Activated CD4-positive, alpha-beta T cell treated with anti-CD3 and anti-CD28 coated beads, Interleukin-2, amount 50 U/mL, for 48 hours (primary cell): Measurements from ENCODE around the gene CNGB1.
"Not testable (repeated sequence)": the region's sequence is repeated elsewhere in the genome, so short reads cannot be mapped to it uniquely, and the experiment has no call there.

Experiments
- DNase-seq, 2 experiments: peaks; one replicate each; pipeline ENCODE4 v3.0.0-alpha.2; 2020

CNGB1 gene

GRCh38 chr16:57996406-57997175 is 25.7 kb upstream of the CNGB1 start:
- DNase-seq: no peak

DNA sequence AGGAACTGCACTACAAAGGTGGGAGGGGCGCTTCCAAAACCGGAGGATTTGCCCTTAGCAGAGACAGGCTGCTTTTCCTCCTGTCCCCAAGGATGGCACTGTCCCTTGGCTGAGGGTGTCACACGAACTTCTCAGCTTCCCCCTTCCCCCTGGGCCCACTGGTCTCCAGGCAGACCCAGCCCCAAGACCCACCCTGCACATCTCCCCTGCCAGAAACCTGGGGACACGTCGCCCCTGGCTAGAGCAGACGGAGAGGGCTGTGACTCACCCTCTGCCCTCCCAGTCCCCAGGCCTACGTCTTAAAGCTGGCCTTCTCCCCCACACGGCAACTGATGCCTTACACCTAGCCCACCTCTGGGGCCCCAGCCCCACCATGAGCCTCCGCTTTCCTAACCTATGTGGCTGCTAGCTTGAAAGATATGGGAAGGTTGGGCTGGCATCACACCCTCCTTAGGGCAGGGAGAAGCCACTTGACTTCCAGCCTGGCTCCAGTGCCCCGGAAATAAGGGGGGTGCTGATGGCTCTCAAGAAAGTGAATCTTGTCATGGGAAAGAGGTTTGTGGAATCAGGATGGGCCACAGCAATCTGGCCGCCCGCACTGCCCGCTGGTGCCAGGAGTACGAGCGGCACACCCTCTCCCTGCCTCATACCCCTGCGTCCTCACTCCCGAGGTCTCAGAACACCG is 24.9 kb upstream of the CNGB1 start:
- no peak for DNase-seq

- DNase-seq: peak; percentile 48 to 56
Observed at GRCh38 chr16:57994778-57995177, 23.9 kb upstream of the CNGB1 start.

DNA sequence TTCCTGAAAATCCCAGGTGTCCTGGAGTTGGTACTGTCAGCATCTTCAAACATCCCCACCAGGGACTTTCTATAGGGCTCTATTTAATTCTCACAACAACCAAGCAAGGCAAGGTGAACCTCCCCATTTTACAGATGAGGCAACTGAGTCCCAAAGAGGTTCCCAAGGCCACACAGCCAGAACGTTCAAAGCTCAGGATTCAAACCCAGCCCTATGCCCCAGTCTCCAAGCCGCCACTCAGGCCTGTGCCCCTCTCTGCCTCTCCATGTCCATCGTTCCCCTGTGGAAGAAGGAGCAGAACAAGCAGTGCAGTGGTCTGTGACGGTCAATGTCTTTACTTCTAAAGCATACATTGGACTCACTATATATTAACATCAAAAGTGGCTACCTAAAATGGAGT is 23.4 kb upstream of the CNGB1 start:
- DNase-seq: no peak

DNA sequence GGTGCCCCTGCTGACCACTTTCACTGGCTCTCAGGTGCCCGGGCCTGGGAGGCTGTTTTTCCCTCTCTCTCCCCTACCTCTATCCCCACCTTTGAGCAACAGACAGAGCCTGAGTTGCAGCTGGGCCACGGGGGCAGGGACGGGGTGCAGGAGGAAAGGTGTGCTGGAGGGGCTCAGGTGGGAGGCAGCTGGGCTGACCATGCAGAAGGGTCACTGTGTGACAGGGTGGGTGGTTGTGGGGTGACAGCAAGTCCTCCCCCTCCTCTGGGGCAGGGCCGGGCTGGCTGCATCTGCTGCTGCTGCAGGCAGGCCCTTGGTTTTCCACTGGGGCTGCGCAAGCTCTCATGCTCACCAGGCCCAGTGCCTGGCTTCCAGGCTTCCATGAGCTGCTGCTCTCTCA is 23.0 kb upstream of the CNGB1 start:
- no peak for DNase-seq

GRCh38 chr16:57993438-57993837 is 22.5 kb upstream of the CNGB1 start:
- no peak for DNase-seq

GRCh38 chr16:57992084-57992483 is 21.2 kb upstream of the CNGB1 start:
- no peak for DNase-seq

DNA sequence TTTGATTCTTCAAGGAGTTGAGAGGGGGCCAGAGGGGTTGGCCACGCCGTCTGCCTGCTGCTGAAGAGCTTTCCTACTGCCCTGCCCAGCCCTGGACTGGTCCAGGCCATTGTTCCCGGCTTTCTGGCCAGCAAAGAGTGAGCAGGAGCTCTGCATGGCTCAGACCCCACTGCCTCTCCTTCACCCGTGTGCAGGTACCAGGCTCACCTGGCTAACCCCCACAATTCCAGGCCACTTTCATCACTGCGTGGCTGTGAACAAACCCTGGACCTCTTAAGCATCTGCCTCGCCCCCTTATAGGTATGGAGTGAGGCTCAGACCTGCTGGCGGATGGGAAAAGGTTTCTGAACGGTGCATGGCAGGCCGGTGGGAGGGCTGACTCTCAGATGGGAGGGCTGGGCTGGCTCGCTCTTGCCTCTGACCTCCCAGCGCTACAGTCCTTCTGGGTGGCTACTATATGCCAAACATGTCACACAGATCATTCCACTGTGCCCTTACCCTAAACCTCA is 20.7 kb upstream of the CNGB1 start:
- no peak for DNase-seq

DNA sequence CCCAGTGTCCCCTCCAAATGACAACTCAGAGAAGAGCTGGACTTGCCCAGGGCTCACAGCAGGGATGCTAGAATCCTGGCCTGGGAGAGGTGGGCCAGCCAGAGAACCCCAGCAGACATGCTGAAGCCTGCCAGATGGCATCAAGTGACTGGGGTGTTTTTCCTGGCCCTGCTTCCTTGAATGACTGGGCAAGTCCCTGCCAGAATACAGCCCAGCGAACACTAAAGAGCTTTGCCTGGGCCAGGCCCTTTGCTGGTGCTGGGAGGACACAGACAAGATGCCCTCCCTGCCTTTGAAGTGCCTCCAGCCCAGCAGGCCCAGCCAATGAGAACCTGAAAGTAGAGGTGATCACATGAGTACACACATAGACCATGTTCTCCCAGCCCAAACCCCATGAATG is 18.0 kb upstream of the CNGB1 start:
- no peak for DNase-seq

- no peak for DNase-seq
Observed at GRCh38 chr16:57987441-57988177, 16.7 kb upstream of the CNGB1 start.

GRCh38 chr16:57986196-57986595 is 15.3 kb upstream of the CNGB1 start:
- no peak for DNase-seq

DNA sequence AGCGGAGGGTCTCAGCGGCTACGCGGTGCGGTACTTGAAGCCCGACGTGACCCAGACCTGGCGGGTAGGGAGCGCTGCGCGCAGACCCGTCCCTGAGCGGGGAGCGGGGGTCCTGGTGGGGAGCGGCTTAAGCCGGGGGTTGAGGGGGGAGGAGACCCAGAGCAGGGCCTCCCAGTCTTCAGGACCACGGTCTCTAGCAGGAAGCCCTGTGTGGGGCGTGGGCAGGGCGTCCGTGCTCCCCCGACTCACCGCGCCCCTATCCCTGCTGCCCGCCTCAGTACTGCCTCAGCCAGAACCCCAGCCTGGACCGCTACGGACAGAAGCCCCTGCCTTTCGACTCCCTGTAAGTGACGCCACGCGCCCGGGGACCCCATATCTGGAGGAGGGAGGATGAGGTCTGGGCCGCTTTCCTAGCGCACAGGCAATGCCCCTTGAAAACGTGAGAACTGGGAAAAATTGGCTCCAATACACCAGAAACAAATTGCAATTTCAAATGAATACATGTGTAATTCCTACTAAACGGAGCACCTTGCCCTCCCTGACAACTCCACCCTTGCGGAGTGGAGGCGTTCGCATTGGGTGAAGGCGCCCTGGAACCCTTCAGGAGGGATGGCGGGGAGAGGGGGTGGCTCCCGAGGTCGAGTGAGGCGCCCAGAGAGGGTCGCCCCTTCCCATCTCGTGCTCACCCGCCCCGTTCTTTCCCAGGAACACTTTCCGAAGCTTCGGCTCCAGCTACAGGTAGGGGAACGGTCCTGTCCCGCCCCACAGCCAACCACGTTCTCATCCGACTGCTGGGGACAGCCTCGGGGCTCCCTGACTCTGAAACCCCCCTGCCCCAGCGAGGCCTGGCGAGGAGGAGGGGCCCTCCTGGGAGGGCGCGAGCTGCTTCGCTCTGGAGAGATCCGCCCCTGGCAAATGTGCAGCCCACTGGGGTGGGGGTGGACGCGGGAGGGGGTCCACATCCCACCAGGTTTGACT is 14.6 kb upstream of the CNGB1 start:
- no peak for DNase-seq

DNA sequence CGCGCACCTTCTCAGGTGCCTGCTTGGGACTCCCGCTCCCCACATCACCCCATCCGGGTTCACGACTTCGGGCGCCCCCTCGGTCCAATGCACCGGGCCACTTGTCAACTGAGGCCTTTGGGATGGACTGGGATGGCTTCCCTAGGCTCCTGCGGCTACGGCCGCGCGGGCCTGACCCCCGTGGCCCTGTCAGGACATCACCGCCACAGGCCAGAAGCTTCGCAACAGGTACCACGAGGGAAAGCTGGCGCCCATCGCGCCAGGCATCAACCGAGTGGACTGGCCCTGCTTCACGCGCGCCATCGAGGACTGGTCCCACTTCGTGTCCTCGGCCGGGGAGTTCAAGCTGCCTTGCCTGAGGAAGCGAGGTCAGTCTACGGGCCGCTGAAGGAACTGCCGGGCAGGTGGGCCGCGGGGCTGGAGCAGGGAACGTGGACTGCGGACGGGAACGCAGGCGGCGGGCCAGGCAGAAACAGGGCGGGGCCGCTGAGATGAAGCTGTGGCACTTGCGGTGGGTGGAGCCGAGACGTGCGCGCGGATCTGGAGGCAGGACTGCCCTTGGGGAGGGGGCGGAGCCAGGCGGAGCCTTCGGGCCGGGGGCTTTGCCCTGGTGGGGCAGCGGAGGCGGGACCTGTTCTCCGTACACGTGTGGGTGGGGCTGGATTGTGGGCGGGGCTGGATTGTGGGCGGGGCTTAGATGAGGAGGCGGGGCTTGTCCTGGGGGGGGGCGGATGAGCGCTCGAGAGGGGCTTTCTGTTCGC is 13.7 kb upstream of the CNGB1 start:
- peak; percentile 92 to 94 for DNase-seq

DNA sequence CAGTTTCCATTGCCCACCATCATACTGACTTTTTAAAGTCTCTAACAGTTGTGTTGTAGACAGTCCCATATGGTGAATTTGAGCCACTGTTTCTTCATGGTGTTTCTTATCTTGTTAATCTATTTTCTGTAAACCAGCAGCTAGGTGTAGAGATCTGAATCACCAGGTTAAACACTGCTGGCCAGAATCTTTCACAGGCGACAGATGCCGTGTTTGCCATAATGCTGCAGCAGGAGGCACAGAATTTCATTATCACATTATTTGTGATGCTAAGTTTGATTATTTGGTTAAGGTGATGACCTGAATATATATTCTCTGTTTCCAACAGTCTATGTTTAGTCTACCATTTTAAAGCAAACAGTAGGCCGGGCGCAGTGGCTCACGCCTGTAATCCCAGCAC is 11.5 kb upstream of the CNGB1 start:
- no peak for DNase-seq

GRCh38 chr16:57981636-57982035 is 10.7 kb upstream of the CNGB1 start:
- DNase-seq: no peak

DNA sequence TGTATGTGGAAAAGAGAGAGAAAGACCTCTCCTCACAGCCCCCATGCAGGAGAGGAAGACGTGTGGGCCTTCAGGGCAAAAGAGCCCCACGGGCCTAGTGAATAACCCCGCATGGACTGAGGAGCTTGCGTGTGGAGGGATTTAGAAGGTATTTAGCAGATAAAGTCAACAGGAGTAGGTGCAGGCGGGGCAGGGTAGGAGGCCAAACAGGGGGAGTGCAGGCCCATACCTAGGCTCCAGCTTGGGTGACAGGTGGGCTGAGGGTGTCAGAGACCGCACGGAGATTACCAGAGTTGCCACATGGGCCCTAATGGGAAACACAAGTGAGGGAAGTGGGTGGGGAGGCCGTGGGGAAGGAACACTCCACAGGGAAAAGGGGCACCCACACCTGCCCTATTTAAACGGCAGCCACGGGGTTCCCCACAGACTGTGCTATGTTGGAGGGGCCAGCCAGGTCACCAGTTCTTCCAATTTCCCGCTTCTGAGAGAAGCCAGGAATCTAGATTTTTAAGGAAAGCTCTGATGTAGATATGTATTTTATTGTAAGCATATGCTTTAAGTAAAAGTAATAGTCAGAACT is 8.2 kb upstream of the CNGB1 start:
- no peak for DNase-seq

GRCh38 chr16:57978070-57978465 is 7.1 kb upstream of the CNGB1 start:
- DNase-seq: not testable (repeated sequence)

DNA sequence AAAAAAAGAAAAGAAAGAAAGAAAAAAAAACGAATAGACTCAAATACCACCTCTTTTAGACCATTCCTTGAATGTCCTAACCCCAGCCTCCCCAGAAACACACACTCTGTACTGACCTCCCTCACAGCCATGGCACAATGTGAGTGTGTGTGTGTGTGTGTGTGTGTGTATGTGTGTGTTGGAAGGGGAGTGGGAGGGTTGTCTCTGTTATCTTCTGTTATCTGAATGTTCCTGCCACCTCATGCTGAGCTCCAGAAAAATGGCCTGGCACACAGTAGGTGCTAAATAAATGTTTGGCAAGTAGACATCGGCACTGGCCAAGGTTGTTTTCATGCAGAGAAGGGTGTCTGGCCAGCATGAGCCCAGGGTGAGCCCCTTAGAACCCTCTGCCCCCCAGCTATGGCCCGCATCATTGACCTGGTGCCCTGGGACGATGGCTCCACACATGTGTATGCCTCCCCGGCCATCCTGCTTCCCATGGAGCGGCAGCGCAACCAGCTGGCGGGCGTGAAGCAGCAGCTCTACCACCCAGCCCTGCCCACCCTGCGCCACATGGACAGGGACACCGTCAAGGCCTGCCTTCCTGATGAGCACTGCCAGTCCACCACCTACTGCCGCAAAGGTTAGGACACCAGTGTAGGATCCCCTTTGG is 6.6 kb upstream of the CNGB1 start:
- DNase-seq: no peak

- DNase-seq: no peak
Observed at GRCh38 chr16:57976331-57976796, 5.4 kb upstream of the CNGB1 start.

- DNase-seq: no peak
Observed at GRCh38 chr16:57972306-57972705, 1.4 kb upstream of the CNGB1 start.

- no peak for DNase-seq
Observed at GRCh38 chr16:57971848-57972247, 920 bp upstream of the CNGB1 start.
